Spleen (tissue), 11 donors: ENCODE results near the gene SF3A1. TPM values are rescaled to one million over a fixed set of nuclear protein-coding genes. Genes with fewer than 3 reads are reported as not detected.

Source experiments
- DNase-seq: peaks from one replicate; pipeline ENCODE4 v3.0.0-alpha.2; 2020
- H3K27ac ChIP-seq, 8 donors: fragments of 200-600 bp; sonication (generic) in 7 of 8; 1 replicate in 4 of 8; 2 replicates in 4 of 8; pipeline versions ENCODE4 v1.5.0 to v1.8.0; 2016 to 2021; ENCODE audit warnings: inconsistent platforms in 4 of 8, mild to moderate bottlenecking in 4 of 8, moderate library complexity in 1 of 8
- H3K27me3 ChIP-seq, 7 donors: fragments of 200-600 bp; sonication (generic) in 6 of 7; replicated peaks in 1 of 7; 1 replicate in 4 of 7; 2 replicates in 3 of 7; pipeline versions ENCODE4 v1.5.0 to v1.8.0; 2016 to 2021; ENCODE audit warnings: inconsistent platforms in 3 of 7, mild to moderate bottlenecking in 1 of 7
- H3K36me3 ChIP-seq, 6 donors: fragments of 200-600 bp; sonication (generic) in 5 of 6; 1 replicate in 4 of 6; 2 replicates in 2 of 6; pipeline versions ENCODE4 v1.5.0 to v1.8.0; 2016 to 2021; ENCODE audit warnings: inconsistent platforms in 2 of 6
- H3K4me1 ChIP-seq, 6 donors: fragments of 200-600 bp; sonication (generic) in 5 of 6; 1 replicate in 3 of 6; 2 replicates in 3 of 6; pipeline versions ENCODE4 v1.5.0 to v1.8.0; 2016 to 2021; ENCODE audit warnings: inconsistent platforms in 3 of 6
- H3K4me3 ChIP-seq, 8 donors: fragments of 200-600 bp; sonication (generic) in 7 of 8; 1 replicate in 4 of 8; 2 replicates in 4 of 8; pipeline versions ENCODE4 v1.5.0 to v1.8.0; 2016 to 2021; ENCODE audit warnings: inconsistent platforms in 4 of 8, mild to moderate bottlenecking in 4 of 8, moderate library complexity in 2 of 8
- H3K9me3 ChIP-seq, 8 donors: fragments of 200-600 bp; sonication (generic) in 7 of 8; 1 replicate in 4 of 8; 2 replicates in 4 of 8; pipeline versions ENCODE4 v1.5.0 to v1.8.0; 2016 to 2021; ENCODE audit warnings: inconsistent platforms in 4 of 8
- CTCF ChIP-seq, 11 experiments: fragments of 200-600 bp in 7 of 11; fragments of 450-650 bp in 4 of 11; sonication (generic) in 4 of 11; IDR thresholded peaks in 8 of 11; conservative IDR thresholded peaks in 3 of 11; 1 replicate in 7 of 11; 2 replicates in 4 of 11; pipeline versions ENCODE4 v1.4.0 to v1.8.0; 2016 to 2021; ENCODE audit warnings: antibody characterized with exemption in 11 of 11, inconsistent platforms in 4 of 11, mild to moderate bottlenecking in 1 of 11
- POLR2A ChIP-seq, 3 donors: fragments of 450-650 bp; IDR thresholded peaks; one replicate each; pipeline ENCODE4 v1.5.1; 2017; ENCODE audit warnings: antibody characterized with exemption in 3 of 3, mild to moderate bottlenecking in 1 of 3
- POLR2AphosphoS5 ChIP-seq, 3 donors: sonication (generic); formaldehyde crosslinking; IDR thresholded peaks; one replicate each; pipeline ENCODE4 v1.5.1; 2017; ENCODE audit warnings: antibody characterized with exemption in 3 of 3
- WGBS, 5 donors: extraction: QIAGEN DNeasy Blood & Tissue Kit in 3 of 5; methylation state at CpG; one replicate each; pipeline versions ENCODE4 v1.1.5 to v1.1.7; 2013 to 2018; 5-methylcytosine and 5-hydroxymethylcytosine counted together
- intact Hi-C: fragments of 100-400 bp; cut with DNase I; formaldehyde crosslinking; loops from one replicate; pipeline ENCODE4 v1.15.0; 2023; ENCODE audit warnings: low total_unique reads
- polyA plus RNA-seq, 3 donors: library from polyadenylated mRNA; stranded (reverse); fragments of 200-250 nt; gene quantifications; one replicate each; pipeline ENCODE4 v1.2.1, GENCODE V29; 2013
- total RNA-seq, 7 donors: library from RNA; depleted of rRNA in 3 of 7; stranded (reverse); fragments of >200 nt in 3 of 7; fragmentation: NEBNext Ultra II Directional in 4 of 7; extraction: Animal tissue kit (Norgen Biotek cat#: 25700) in 4 of 7; gene quantifications; one replicate each; pipeline versions ENCODE4 v1.1.0 to v1.2.1, GENCODE V29; 2016 to 2021
- donor health status: healthy with polysubstance abuse.
- donor health status: DM: no; HTN: no; CAD: no; lungs with moderate emphysema.
- donor health status: DM: no; HTN: no; CAD: no.
- donor health status: Bipolar disorder and iron deficiency.
- donor health status: healthy.
- donor health status: DM: no; HTN: no; CAD: no.
- donor health status: DM: yes; HTN: yes; CAD: no.

SF3A1 gene
- total and polyA plus RNA-seq, 10 donors = 14.9 to 223 (median 175) TPM

- Histone ChIP-seq H3K9me3 (no peaks in the 10 kb centered on the region), H3K4me1 (peaks cover 29 to 76% (median 60%) of the 10 kb centered on the region in 6 donors), H3K36me3 (peaks cover 0 to 41% (median 12%) of the 10 kb centered on the region in 6 donors), H3K27ac (peak overlapping the region in 2 of 8 donors; percentile 93 to 95), H3K27me3 (no peaks in the 10 kb centered on the region), H3K4me3 (no peak overlapping the region)
- TF ChIP-seq POLR2A (IDR thresholded peaks at IDR 0.05) (no peak), CTCF (IDR thresholded peaks at IDR 0.05 in 8 of 11, conservative IDR thresholded peaks at IDR 0.05 in 3 of 11) (peak; percentile 88 to 98 (median 95)), POLR2AphosphoS5 (IDR thresholded peaks at IDR 0.05) (peak; percentile 9 to 68 (median 41))
- intact Hi-C loops = loop anchor here (5.0 to 10.0 kb wide), 2 partner anchors 100 to 182 kb away; partner anchors contain the start of gene RNF215
- WGBS, 5 donors = 48 to 61% (median 52%) methylated on average over 22 to 31 of the region's 31 CpGs
- peak; percentile 96 for DNase-seq
Observed at GRCh38 chr22:30286813-30287647, 69.7 kb downstream of the SF3A1 start.

GRCh38 chr22:30286331-30286730 lies 70.4 kb downstream of the SF3A1 start:
- H3K36me3 ChIP-seq = peaks cover 0 to 34% (median 10%) of the 10 kb centered on the region in 6 donors
- H3K9me3 ChIP-seq = no peaks in the 10 kb centered on the region
- H3K27ac ChIP-seq = no peak overlapping the region
- H3K4me1 ChIP-seq = peaks cover 24 to 71% (median 53%) of the 10 kb centered on the region in 6 donors
- intact Hi-C loops = loop anchor here (5.0 to 10.0 kb wide), 2 partner anchors 101 to 182 kb away; partner anchors contain the start of gene RNF215
- WGBS, 5 donors = 84 to 91% (median 90%) methylated on average over 5 of the region's 5 CpGs
- TF ChIP-seq POLR2A (IDR thresholded peaks at IDR 0.05) (no peak), POLR2AphosphoS5 (IDR thresholded peaks at IDR 0.05) (no peak), CTCF (IDR thresholded peaks at IDR 0.05 in 8 of 11, conservative IDR thresholded peaks at IDR 0.05 in 3 of 11) (no peak)
- H3K4me3 ChIP-seq = no peak overlapping the region
- no peaks in the 10 kb centered on the region for H3K27me3 ChIP-seq
- DNase-seq = no peak

GRCh38 chr22:30285846-30286200 lies 70.9 kb downstream of the SF3A1 start:
- H3K4me3 ChIP-seq = no peak overlapping the region
- no peaks in the 10 kb centered on the region for H3K27me3 ChIP-seq
- intact Hi-C loops = loop anchor here (5.0 to 10.0 kb wide), 2 partner anchors 101 to 181 kb away; partner anchors contain the start of gene RNF215
- TF ChIP-seq POLR2A (IDR thresholded peaks at IDR 0.05) = no peak
- no peak for TF ChIP-seq CTCF (IDR thresholded peaks at IDR 0.05 in 8 of 11, conservative IDR thresholded peaks at IDR 0.05 in 3 of 11)
- peaks cover 20 to 66% (median 48%) of the 10 kb centered on the region in 6 donors for H3K4me1 ChIP-seq
- H3K27ac ChIP-seq = no peak overlapping the region
- H3K36me3 ChIP-seq = peaks cover 0 to 30% (median 10%) of the 10 kb centered on the region in 6 donors
- no peak for DNase-seq
- H3K9me3 ChIP-seq = no peaks in the 10 kb centered on the region
- 83 to 91% (median 89%) methylated on average over 8 of the region's 8 CpGs for WGBS, 5 donors
